Measurements from ENCODE around the gene HGD. TPM values are rescaled to one million over a fixed set of nuclear protein-coding genes. Genes with fewer than 3 reads are reported as not detected.
"Not testable (repeated sequence)": the region's sequence is repeated elsewhere in the genome, so short reads cannot be mapped to it uniquely, and the experiment has no call there.

The HGD gene
- polyA plus RNA-seq, 1 donor from 2014 or later, result 0.24 TPM

GRCh38 chr3:120661106-120661905 lies 20.7 kb downstream of the HGD start:
- no peak overlapping the region for H3K4me3 Mint-ChIP-seq
- no peak overlapping the region for H3K27ac Mint-ChIP-seq
- H3K4me1 Mint-ChIP-seq, result peaks cover 5 to 10% (median 7%) of the 10 kb centered on the region in 3 donors
- H3K9me3 Mint-ChIP-seq, result no peaks in the 10 kb centered on the region
- H3K36me3 Mint-ChIP-seq, result peaks cover 8% of the 10 kb centered on the region
- peaks cover 12% of the 10 kb centered on the region for H3K27me3 Mint-ChIP-seq

GRCh38 chr3:120659834-120660233 lies 22.2 kb downstream of the HGD start:
- peaks cover 5 to 10% (median 7%) of the 10 kb centered on the region in 3 donors for H3K4me1 Mint-ChIP-seq
- no peak overlapping the region for H3K4me3 Mint-ChIP-seq
- H3K36me3 Mint-ChIP-seq, result peaks cover 7% of the 10 kb centered on the region
- H3K9me3 Mint-ChIP-seq, result no peaks in the 10 kb centered on the region
- no peak overlapping the region for H3K27ac Mint-ChIP-seq
- peaks cover 7% of the 10 kb centered on the region for H3K27me3 Mint-ChIP-seq

GRCh38 chr3:120659285-120659684 lies 22.8 kb downstream of the HGD start:
- Mint-ChIP-seq H3K27me3 (peaks cover 7% of the 10 kb centered on the region), H3K4me1 (peaks cover 6 to 10% (median 7%) of the 10 kb centered on the region in 3 donors), H3K27ac (no peak overlapping the region), H3K4me3 (no peak overlapping the region), H3K36me3 (peaks cover 6% of the 10 kb centered on the region), H3K9me3 (no peaks in the 10 kb centered on the region)

DNA sequence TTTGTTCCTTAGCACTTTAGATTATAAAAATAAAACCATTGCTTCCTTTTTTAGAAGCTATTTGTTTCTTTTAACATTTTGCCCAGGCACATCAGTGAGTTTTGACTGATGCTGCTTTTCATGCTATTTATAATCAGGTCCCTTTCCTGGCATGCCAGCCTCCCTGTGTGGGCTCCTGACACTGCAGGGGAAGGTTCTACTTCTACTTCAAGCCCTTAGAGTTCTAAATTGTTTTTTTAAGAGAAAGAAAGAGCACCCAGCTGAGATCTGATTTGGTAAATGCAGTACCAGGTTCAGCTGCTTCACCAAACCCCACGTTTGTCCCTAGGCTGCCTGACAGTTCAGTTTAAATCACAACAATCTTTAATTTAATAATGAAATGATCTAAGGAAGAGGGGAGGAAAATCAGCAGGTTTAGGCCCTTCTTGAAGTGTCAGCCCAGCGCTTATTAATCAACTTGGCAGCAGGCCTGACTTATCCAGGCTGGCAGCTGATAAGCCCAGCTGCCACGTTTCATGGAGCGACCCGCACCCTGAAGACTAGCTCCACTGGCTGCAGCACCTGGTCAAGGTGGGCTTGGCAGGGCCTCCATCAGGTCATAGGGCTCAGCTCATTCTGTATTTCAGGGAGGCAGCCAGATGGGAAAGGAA lies 29.0 kb downstream of the HGD start:
- Mint-ChIP-seq H3K36me3 (peaks cover 3% of the 10 kb centered on the region), H3K4me1 (peaks cover 0 to 2% (median 1%) of the 10 kb centered on the region in 3 donors), H3K4me3 (no peak overlapping the region), H3K27me3 (peaks cover 1% of the 10 kb centered on the region), H3K27ac (no peak overlapping the region), H3K9me3 (no peaks in the 10 kb centered on the region)

- H3K36me3 Mint-ChIP-seq, result peaks cover 3% of the 10 kb centered on the region
- H3K27me3 Mint-ChIP-seq, result peaks cover 1% of the 10 kb centered on the region
- H3K4me3 Mint-ChIP-seq, result no peak overlapping the region
- H3K27ac Mint-ChIP-seq, result no peak overlapping the region
- H3K4me1 Mint-ChIP-seq, result peaks cover 0 to 2% (median 1%) of the 10 kb centered on the region in 3 donors
- no peaks in the 10 kb centered on the region for H3K9me3 Mint-ChIP-seq
Observed at GRCh38 chr3:120652281-120652680, 29.8 kb downstream of the HGD start.

- H3K27me3 Mint-ChIP-seq, result peaks cover 1% of the 10 kb centered on the region
- H3K4me1 Mint-ChIP-seq, result peaks cover 0 to 3% (median 0%) of the 10 kb centered on the region in 3 donors
- no peaks in the 10 kb centered on the region for H3K36me3 Mint-ChIP-seq
- no peak overlapping the region for H3K27ac Mint-ChIP-seq
- H3K4me3 Mint-ChIP-seq, result no peak overlapping the region
- H3K9me3 Mint-ChIP-seq, result no peaks in the 10 kb centered on the region
Observed at GRCh38 chr3:120650311-120650710, 31.7 kb downstream of the HGD start.

- peaks cover 1% of the 10 kb centered on the region for H3K27me3 Mint-ChIP-seq
- no peaks in the 10 kb centered on the region for H3K9me3 Mint-ChIP-seq
- H3K36me3 Mint-ChIP-seq, result no peaks in the 10 kb centered on the region
- H3K4me3 Mint-ChIP-seq, result no peak overlapping the region
- peaks cover 0 to 3% (median 0%) of the 10 kb centered on the region in 3 donors for H3K4me1 Mint-ChIP-seq
- H3K27ac Mint-ChIP-seq, result no peak overlapping the region
Observed at GRCh38 chr3:120649830-120650233, 32.2 kb downstream of the HGD start.

GRCh38 chr3:120648290-120648689 lies 33.7 kb downstream of the HGD start:
- Mint-ChIP-seq H3K27ac (no peak overlapping the region), H3K36me3 (no peaks in the 10 kb centered on the region), H3K9me3 (no peaks in the 10 kb centered on the region), H3K4me1 (peaks cover 0 to 1% (median 0%) of the 10 kb centered on the region in 3 donors), H3K27me3 (peaks cover 1% of the 10 kb centered on the region), H3K4me3 (no peak overlapping the region)

- Mint-ChIP-seq H3K36me3 (no peaks in the 10 kb centered on the region), H3K9me3 (no peaks in the 10 kb centered on the region), H3K27me3 (peaks cover 1% of the 10 kb centered on the region), H3K4me3 (no peak overlapping the region), H3K27ac (no peak overlapping the region), H3K4me1 (peaks cover 0 to 1% (median 0%) of the 10 kb centered on the region in 3 donors)
Observed at GRCh38 chr3:120646771-120647432, 35.1 kb downstream of the HGD start.

DNA sequence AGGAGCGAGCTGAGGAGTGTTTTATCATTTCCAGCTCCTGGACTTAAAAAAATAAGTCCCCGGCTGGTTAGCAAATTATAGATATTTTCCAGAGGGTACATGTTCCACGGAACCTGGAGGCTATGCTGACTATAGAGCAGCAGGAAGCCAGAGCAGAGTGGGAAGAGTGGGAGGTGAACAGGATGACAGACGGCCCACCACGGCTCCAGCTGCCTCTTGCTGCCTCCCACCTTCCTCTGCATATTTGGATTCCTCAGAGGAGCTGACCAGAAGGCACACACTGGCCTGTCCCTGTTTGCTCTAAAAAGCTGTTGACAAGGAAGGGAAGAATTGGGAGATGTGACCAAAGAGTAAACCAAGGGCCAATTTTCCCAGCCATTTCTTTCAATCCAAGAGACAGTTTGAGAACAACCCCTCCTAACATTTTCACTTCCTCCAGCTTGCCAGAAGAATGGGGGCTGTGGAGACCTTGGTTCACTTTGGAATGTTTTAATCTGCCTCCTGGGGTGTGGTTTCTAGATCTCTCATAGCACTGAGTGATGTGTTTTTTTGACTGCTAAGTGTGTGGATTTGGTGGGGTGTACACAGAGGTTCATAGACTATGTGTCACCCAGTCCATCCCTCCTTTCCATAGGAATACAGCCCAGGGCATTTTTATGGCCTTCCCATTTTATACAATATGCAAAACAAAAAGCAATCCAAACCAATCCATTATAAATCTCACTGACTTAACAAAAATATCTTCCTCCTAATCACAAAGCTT lies 36.8 kb downstream of the HGD start:
- Mint-ChIP-seq H3K36me3 (peaks cover 2% of the 10 kb centered on the region), H3K4me1 (peaks cover 0 to 1% (median 0%) of the 10 kb centered on the region in 3 donors), H3K4me3 (no peak overlapping the region), H3K27ac (no peak overlapping the region), H3K9me3 (no peaks in the 10 kb centered on the region), H3K27me3 (no peaks in the 10 kb centered on the region)

DNA sequence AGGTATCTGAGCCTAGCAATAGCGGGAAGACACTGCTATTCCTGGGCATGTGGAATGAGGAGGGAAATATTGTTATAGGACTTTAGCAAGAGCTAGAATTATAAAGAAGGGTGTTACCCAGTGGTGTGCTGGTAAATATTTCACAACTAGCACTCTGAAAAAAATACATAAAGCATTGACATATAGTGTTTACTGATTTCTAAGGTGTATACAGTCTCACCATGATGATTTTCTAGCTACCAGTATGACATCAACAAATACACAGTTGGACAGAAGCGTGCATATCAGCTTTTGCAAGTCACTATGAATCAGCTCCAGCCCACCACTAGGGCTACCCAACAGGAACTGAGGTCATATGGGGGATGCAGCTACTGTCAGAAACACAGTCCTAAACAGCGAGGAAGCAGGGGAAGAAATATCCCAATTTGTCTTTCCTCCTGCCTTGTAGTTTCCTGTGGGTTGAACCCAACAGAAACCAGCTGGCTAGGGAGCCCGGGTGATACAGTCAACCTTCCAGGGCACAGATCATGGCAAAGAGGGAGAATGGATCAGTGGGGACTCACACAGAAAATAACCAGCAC lies 39.6 kb downstream of the HGD start:
- Mint-ChIP-seq H3K4me1 (peaks cover 0 to 5% (median 3%) of the 10 kb centered on the region in 3 donors), H3K36me3 (peaks cover 3% of the 10 kb centered on the region), H3K27ac (no peak overlapping the region), H3K9me3 (peaks cover 0 to 6% (median 4%) of the 10 kb centered on the region in 3 donors), H3K27me3 (no peaks in the 10 kb centered on the region), H3K4me3 (no peak overlapping the region)

- no peaks in the 10 kb centered on the region for H3K27me3 Mint-ChIP-seq
- H3K36me3 Mint-ChIP-seq, result peaks cover 3% of the 10 kb centered on the region
- H3K4me3 Mint-ChIP-seq, result no peak overlapping the region
- peaks cover 0 to 5% (median 4%) of the 10 kb centered on the region in 3 donors for H3K4me1 Mint-ChIP-seq
- peak overlapping the region in 1 of 3 donors; percentile 11 for H3K27ac Mint-ChIP-seq
- peaks cover 0 to 6% (median 4%) of the 10 kb centered on the region in 3 donors for H3K9me3 Mint-ChIP-seq
Observed at GRCh38 chr3:120641696-120642246, 40.3 kb downstream of the HGD start.

DNA sequence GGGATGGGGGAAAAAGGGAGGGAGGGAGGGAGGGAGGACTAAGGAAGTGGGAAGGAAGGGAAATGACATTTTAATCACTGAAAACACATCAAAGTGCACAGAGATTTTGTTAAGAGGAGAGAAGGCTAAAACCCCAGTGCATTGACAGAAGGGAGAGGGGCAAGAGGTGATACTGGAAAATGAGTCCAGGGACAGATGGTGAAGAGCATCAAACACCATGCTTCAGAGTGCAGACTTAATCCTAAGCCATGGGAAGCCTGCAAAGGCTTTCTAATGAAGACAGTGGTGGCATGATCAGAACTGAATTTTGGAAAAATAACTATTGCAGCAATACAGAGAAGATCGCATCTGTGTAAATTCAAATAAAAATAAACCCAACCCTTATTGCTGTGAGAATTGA lies 41.8 kb downstream of the HGD start:
- Mint-ChIP-seq H3K36me3 (peaks cover 3% of the 10 kb centered on the region), H3K27me3 (no peaks in the 10 kb centered on the region), H3K4me3 (no peak overlapping the region), H3K27ac (no peak overlapping the region), H3K4me1 (peaks cover 0 to 5% (median 3%) of the 10 kb centered on the region in 3 donors), H3K9me3 (peaks cover 0 to 6% (median 4%) of the 10 kb centered on the region in 3 donors)

- not testable (repeated sequence) for H3K27ac Mint-ChIP-seq, H3K36me3 Mint-ChIP-seq, H3K27me3 Mint-ChIP-seq, H3K9me3 Mint-ChIP-seq, H3K4me1 Mint-ChIP-seq
- peak overlapping the region in 1 of 4 donors; percentile 6 for H3K4me3 Mint-ChIP-seq
Observed at GRCh38 chr3:120638820-120639219, 43.2 kb downstream of the HGD start.

Measured in IgD-negative memory B cell (primary cell).